Duodenal mucosa (tissue), 2 donors: ENCODE results near the gene MRPS10.

Experiments
- H3K27ac ChIP-seq: one replicate; pipeline ENCODE4 v1.7.0; 2013; ENCODE audit warnings: low read depth, low read length
- H3K27me3 ChIP-seq, 2 donors: one replicate each; pipeline ENCODE4 v1.7.0; 2013; ENCODE audit warnings: low read length in 2 of 2, control low read depth in 1 of 2; ENCODE audit not compliant: insufficient read depth in 2 of 2, control insufficient read depth in 1 of 2
- H3K36me3 ChIP-seq, 2 donors: one replicate each; pipeline ENCODE4 v1.7.0; 2013; ENCODE audit warnings: low read length in 2 of 2, control low read depth in 1 of 2; ENCODE audit not compliant: insufficient read depth in 2 of 2, control insufficient read depth in 1 of 2
- H3K4me1 ChIP-seq, 2 donors: one replicate each; pipeline ENCODE4 v1.7.0; 2013; ENCODE audit warnings: low read length in 2 of 2, control low read depth in 1 of 2; ENCODE audit not compliant: insufficient read depth in 2 of 2, control insufficient read depth in 1 of 2
- H3K4me3 ChIP-seq, 2 donors: one replicate each; pipeline ENCODE4 v1.7.0; 2013; ENCODE audit warnings: low read length in 2 of 2, low read depth in 1 of 2
- H3K9ac ChIP-seq, 2 donors: one replicate each; pipeline ENCODE4 v1.7.0; 2013; ENCODE audit warnings: low read length in 2 of 2, low read depth in 1 of 2
- H3K9me3 ChIP-seq, 2 donors: one replicate each; pipeline ENCODE4 v1.7.0; 2013; ENCODE audit warnings: low read length in 2 of 2, control low read depth in 1 of 2; ENCODE audit not compliant: control insufficient read depth in 1 of 2

Gene MRPS10

GRCh38 chr6:42168650-42169049 is 49.0 kb downstream of the MRPS10 start:
- H3K9ac ChIP-seq, result no peak overlapping the region
- H3K9me3 ChIP-seq, result no peaks in the 10 kb centered on the region
- no peak overlapping the region for H3K27ac ChIP-seq
- peaks cover 0 to 5% of the 10 kb centered on the region in 2 donors for H3K4me1 ChIP-seq
- no peak overlapping the region for H3K4me3 ChIP-seq
- H3K27me3 ChIP-seq, result no peaks in the 10 kb centered on the region
- no peaks in the 10 kb centered on the region for H3K36me3 ChIP-seq

- no peaks in the 10 kb centered on the region for H3K9me3 ChIP-seq
These were observed 51.1 kb downstream of the MRPS10 start for GRCh38 chr6:42166444-42167141.

GRCh38 chr6:42165016-42165415 is 52.6 kb downstream of the MRPS10 start:
- Histone ChIP-seq H3K36me3 (no peaks in the 10 kb centered on the region), H3K27ac (no peak overlapping the region), H3K27me3 (no peaks in the 10 kb centered on the region), H3K9me3 (no peaks in the 10 kb centered on the region), H3K4me3 (no peak overlapping the region), H3K4me1 (peaks cover 0 to 5% of the 10 kb centered on the region in 2 donors), H3K9ac (no peak overlapping the region)

More at GRCh38 chr6:42166444-42167141, 51.1 kb downstream of the MRPS10 start:
- no peaks in the 10 kb centered on the region for H3K36me3 ChIP-seq
- H3K9ac ChIP-seq, result no peak overlapping the region
- peaks cover 0 to 5% of the 10 kb centered on the region in 2 donors for H3K4me1 ChIP-seq
- no peaks in the 10 kb centered on the region for H3K27me3 ChIP-seq
- H3K4me3 ChIP-seq, result no peak overlapping the region
- no peak overlapping the region for H3K27ac ChIP-seq

GRCh38 chr6:42163981-42164380 is 53.7 kb downstream of the MRPS10 start:
- Histone ChIP-seq H3K4me1 (peaks cover 0 to 9% of the 10 kb centered on the region in 2 donors), H3K36me3 (no peaks in the 10 kb centered on the region), H3K9me3 (no peaks in the 10 kb centered on the region), H3K27ac (no peak overlapping the region), H3K27me3 (no peaks in the 10 kb centered on the region), H3K9ac (no peak overlapping the region), H3K4me3 (no peak overlapping the region)

GRCh38 chr6:42162812-42163211 is 54.8 kb downstream of the MRPS10 start:
- peaks cover 0 to 9% of the 10 kb centered on the region in 2 donors for H3K4me1 ChIP-seq
- no peaks in the 10 kb centered on the region for H3K9me3 ChIP-seq
- no peak overlapping the region for H3K27ac ChIP-seq
- no peak overlapping the region for H3K4me3 ChIP-seq
- H3K9ac ChIP-seq, result no peak overlapping the region
- no peaks in the 10 kb centered on the region for H3K36me3 ChIP-seq
- no peaks in the 10 kb centered on the region for H3K27me3 ChIP-seq

GRCh38 chr6:42162384-42162783 is 55.3 kb downstream of the MRPS10 start:
- Histone ChIP-seq H3K4me1 (peaks cover 0 to 9% of the 10 kb centered on the region in 2 donors), H3K27ac (no peak overlapping the region), H3K9me3 (no peaks in the 10 kb centered on the region), H3K36me3 (no peaks in the 10 kb centered on the region), H3K4me3 (no peak overlapping the region), H3K27me3 (no peaks in the 10 kb centered on the region), H3K9ac (no peak overlapping the region)

GRCh38 chr6:42159431-42160024 is 58.1 kb downstream of the MRPS10 start:
- no peaks in the 10 kb centered on the region for H3K36me3 ChIP-seq
- no peak overlapping the region for H3K27ac ChIP-seq
- peaks cover 0 to 5% of the 10 kb centered on the region in 2 donors for H3K4me1 ChIP-seq
- no peaks in the 10 kb centered on the region for H3K9me3 ChIP-seq
- no peak overlapping the region for H3K4me3 ChIP-seq
- no peaks in the 10 kb centered on the region for H3K27me3 ChIP-seq
- no peak overlapping the region for H3K9ac ChIP-seq

- Histone ChIP-seq H3K4me3 (no peak overlapping the region), H3K4me1 (peaks cover 0 to 9% of the 10 kb centered on the region in 2 donors), H3K36me3 (no peaks in the 10 kb centered on the region), H3K27ac (no peak overlapping the region), H3K27me3 (no peaks in the 10 kb centered on the region), H3K9ac (no peak overlapping the region), H3K9me3 (no peaks in the 10 kb centered on the region)
These were observed 59.0 kb downstream of the MRPS10 start for GRCh38 chr6:42158631-42159030.

GRCh38 chr6:42158011-42158410 is 59.6 kb downstream of the MRPS10 start:
- Histone ChIP-seq H3K27me3 (no peaks in the 10 kb centered on the region), H3K4me3 (no peak overlapping the region), H3K9me3 (no peaks in the 10 kb centered on the region), H3K9ac (no peak overlapping the region), H3K4me1 (peaks cover 0 to 13% of the 10 kb centered on the region in 2 donors), H3K36me3 (no peaks in the 10 kb centered on the region), H3K27ac (no peak overlapping the region)
